ENCODE results near the gene ALDH3B1.

The ALDH3B1 gene

DNA sequence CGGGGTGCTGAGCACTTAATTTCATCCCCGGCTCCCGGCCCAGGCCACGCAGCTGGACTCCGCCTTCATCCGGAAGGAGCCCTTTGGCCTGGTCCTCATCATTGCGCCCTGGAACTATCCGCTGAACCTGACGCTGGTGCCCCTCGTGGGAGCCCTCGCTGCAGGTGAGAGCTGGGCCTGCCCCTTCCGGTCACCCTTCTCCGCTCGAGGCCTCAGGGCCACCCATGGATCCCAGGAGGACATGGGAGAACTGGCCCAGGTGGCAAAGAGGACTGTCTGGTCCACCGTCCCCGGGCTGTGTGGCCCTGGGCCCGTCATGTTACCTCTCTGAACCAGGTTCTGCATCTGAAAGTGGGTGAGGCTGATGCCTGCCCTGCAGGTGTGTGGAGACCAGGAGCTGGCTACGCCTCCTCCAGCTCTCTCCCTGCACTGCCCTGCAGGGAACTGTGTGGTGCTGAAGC is 8.6 kb downstream of the ALDH3B1 start:
- ChIA-PET CTCF (no interaction called here), POLR2A (interaction anchor here (0.7 to 1.5 kb wide), 3 partner anchors 8 to 11 kb away, joined by 3 to 6 read pairs (median 3); no protein-coding TSS in a partner anchor)
- DNase-seq (ENCODE audit: extremely low spot score): no peak
- TF ChIP-seq LEF1 (IDR thresholded peaks at IDR 0.05; ENCODE audit: borderline replicate concordance): no peak
- no peak for TF ChIP-seq ZNF384 (IDR thresholded peaks at IDR 0.05)
- TF ChIP-seq FOXM1 (IDR thresholded peaks at IDR 0.05; ENCODE audit: borderline replicate concordance): no peak
- TF ChIP-seq FOXA1 (IDR thresholded peaks at IDR 0.05): no peak
- TF ChIP-seq FOXK2 (IDR thresholded peaks at IDR 0.05): no peak
- no peak for TF ChIP-seq NFRKB (IDR thresholded peaks at IDR 0.05)
- TF ChIP-seq L3MBTL2 (conservative IDR thresholded peaks at IDR 0.05): no peak
- TF ChIP-seq ELF4 (IDR thresholded peaks at IDR 0.05): no peak
- TF ChIP-seq SUZ12 (IDR thresholded peaks at IDR 0.05): no peak
- no peak for TF ChIP-seq TARDBP (IDR thresholded peaks at IDR 0.05)
- TF ChIP-seq ARNT (IDR thresholded peaks at IDR 0.05): no peak
- TF ChIP-seq, protein P1, sequence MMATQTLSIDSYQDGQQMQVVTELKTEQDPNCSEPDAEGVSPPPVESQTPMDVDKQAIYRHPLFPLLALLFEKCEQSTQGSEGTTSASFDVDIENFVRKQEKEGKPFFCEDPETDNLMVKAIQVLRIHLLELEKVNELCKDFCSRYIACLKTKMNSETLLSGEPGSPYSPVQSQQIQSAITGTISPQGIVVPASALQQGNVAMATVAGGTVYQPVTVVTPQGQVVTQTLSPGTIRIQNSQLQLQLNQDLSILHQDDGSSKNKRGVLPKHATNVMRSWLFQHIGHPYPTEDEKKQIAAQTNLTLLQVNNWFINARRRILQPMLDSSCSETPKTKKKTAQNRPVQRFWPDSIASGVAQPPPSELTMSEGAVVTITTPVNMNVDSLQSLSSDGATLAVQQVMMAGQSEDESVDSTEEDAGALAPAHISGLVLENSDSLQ (IDR thresholded peaks at IDR 0.05): no peak
- TF ChIP-seq HDGF (IDR thresholded peaks at IDR 0.05; ENCODE audit: borderline replicate concordance): no peak
- TF ChIP-seq SP1 (IDR thresholded peaks at IDR 0.05): no peak
- TF ChIP-seq BHLHE40 (IDR thresholded peaks at IDR 0.05; ENCODE audit: borderline replicate concordance): no peak

DNA sequence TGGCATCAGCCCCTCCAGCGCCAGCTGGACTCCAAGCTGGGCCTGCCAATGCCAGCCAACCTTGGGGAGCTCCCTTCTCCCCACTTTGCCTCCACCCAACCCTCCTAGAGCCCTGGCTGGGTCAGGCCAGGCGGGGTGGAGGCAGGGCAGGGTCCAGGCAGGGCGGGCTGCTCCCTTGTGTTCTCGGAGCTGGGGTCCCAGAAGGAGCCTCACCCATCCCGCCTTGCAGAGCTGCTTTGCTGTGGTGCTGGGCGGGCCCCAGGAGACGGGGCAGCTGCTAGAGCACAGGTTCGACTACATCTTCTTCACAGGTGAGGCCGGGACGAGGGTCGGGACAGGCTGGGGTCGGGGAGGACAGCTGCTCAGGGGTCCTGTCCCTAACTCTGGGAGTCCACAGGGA is 9.4 kb downstream of the ALDH3B1 start:
- ChIA-PET POLR2A (interaction anchor here (0.7 to 1.5 kb wide), 3 partner anchors 9 to 10 kb away, joined by 3 to 6 read pairs (median 3); no protein-coding TSS in a partner anchor), CTCF (interaction anchor here (0.7 kb wide), 1 partner anchor 8 kb away, joined by 3 read pairs; no protein-coding TSS in a partner anchor)
- TF ChIP-seq ARNT (IDR thresholded peaks at IDR 0.05) (no peak), FOXA1 (IDR thresholded peaks at IDR 0.05) (no peak), HDGF (IDR thresholded peaks at IDR 0.05; ENCODE audit: borderline replicate concordance) (no peak), CTBP1 (IDR thresholded peaks at IDR 0.05; ENCODE audit: borderline replicate concordance) (no peak), TARDBP (IDR thresholded peaks at IDR 0.05) (no peak)
- TF ChIP-seq, protein P1 (IDR thresholded peaks at IDR 0.05): no peak
- DNase-seq (ENCODE audit: extremely low spot score): no peak

- DNase-seq (ENCODE audit: extremely low spot score): no peak
- CTCF ChIA-PET: interaction anchor here (0.6 kb wide), 1 partner anchor 19 kb away, joined by 3 read pairs; no protein-coding TSS in a partner anchor
- TF ChIP-seq TARDBP (IDR thresholded peaks at IDR 0.05) (no peak), ELF4 (IDR thresholded peaks at IDR 0.05) (no peak), SUZ12 (IDR thresholded peaks at IDR 0.05) (no peak), FOXM1 (IDR thresholded peaks at IDR 0.05; ENCODE audit: borderline replicate concordance) (no peak), LEF1 (IDR thresholded peaks at IDR 0.05; ENCODE audit: borderline replicate concordance) (no peak), ZNF384 (IDR thresholded peaks at IDR 0.05) (no peak), CTBP1 (IDR thresholded peaks at IDR 0.05; ENCODE audit: borderline replicate concordance) (no peak), BHLHE40 (IDR thresholded peaks at IDR 0.05; ENCODE audit: borderline replicate concordance) (no peak), NFRKB (IDR thresholded peaks at IDR 0.05) (no peak), FOXA1 (IDR thresholded peaks at IDR 0.05) (no peak), ARNT (IDR thresholded peaks at IDR 0.05) (no peak)
- TF ChIP-seq, protein P1 (IDR thresholded peaks at IDR 0.05): no peak
- POLR2A ChIA-PET: no interaction called here
Measured at GRCh38 chr11:68020575-68020974, 10.4 kb downstream of the ALDH3B1 start.

- ChIA-PET POLR2A (no interaction called here), CTCF (no interaction called here)
- DNase-seq (ENCODE audit: extremely low spot score): no peak
- TF ChIP-seq, protein P1 (IDR thresholded peaks at IDR 0.05): no peak
- TF ChIP-seq SUZ12 (IDR thresholded peaks at IDR 0.05) (no peak), L3MBTL2 (conservative IDR thresholded peaks at IDR 0.05) (no peak), BHLHE40 (IDR thresholded peaks at IDR 0.05; ENCODE audit: borderline replicate concordance) (no peak), SP1 (IDR thresholded peaks at IDR 0.05) (no peak), ZNF384 (IDR thresholded peaks at IDR 0.05) (no peak), FOXM1 (IDR thresholded peaks at IDR 0.05; ENCODE audit: borderline replicate concordance) (no peak), ARNT (IDR thresholded peaks at IDR 0.05) (no peak), NFRKB (IDR thresholded peaks at IDR 0.05) (no peak), CTBP1 (IDR thresholded peaks at IDR 0.05; ENCODE audit: borderline replicate concordance) (no peak), ELF4 (IDR thresholded peaks at IDR 0.05) (no peak), LEF1 (IDR thresholded peaks at IDR 0.05; ENCODE audit: borderline replicate concordance) (no peak), HDGF (IDR thresholded peaks at IDR 0.05; ENCODE audit: borderline replicate concordance) (no peak), TARDBP (IDR thresholded peaks at IDR 0.05) (no peak), FOXA1 (IDR thresholded peaks at IDR 0.05) (no peak), FOXK2 (IDR thresholded peaks at IDR 0.05) (no peak)
Measured at GRCh38 chr11:68021167-68021787, 11.2 kb downstream of the ALDH3B1 start.

DNA sequence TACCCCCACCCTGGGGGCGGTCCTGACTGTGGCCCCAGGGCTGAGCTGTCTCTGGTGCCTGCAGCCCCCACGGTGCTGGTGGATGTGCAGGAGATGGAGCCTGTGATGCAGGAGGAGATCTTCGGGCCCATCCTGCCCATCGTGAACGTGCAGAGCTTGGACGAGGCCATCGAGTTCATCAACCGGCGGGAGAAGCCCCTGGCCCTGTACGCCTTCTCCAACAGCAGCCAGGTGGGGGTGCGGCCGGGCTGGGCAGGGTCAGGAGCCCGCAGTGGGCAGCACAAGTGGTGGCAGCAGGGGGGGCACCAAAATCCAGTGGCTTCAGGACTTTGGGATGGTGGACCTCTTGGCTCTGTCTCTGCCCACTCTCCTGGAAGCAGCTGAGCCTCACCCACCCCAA is 12.4 kb downstream of the ALDH3B1 start:
- ChIA-PET POLR2A (no interaction called here), CTCF (no interaction called here)
- no peak for DNase-seq (ENCODE audit: extremely low spot score)
- TF ChIP-seq NFRKB (IDR thresholded peaks at IDR 0.05): no peak
- no peak for TF ChIP-seq BHLHE40 (IDR thresholded peaks at IDR 0.05; ENCODE audit: borderline replicate concordance)
- no peak for TF ChIP-seq FOXM1 (IDR thresholded peaks at IDR 0.05; ENCODE audit: borderline replicate concordance)
- TF ChIP-seq ZNF384 (IDR thresholded peaks at IDR 0.05): no peak
- no peak for TF ChIP-seq LEF1 (IDR thresholded peaks at IDR 0.05; ENCODE audit: borderline replicate concordance)
- no peak for TF ChIP-seq SUZ12 (IDR thresholded peaks at IDR 0.05)
- TF ChIP-seq TARDBP (IDR thresholded peaks at IDR 0.05): no peak
- no peak for TF ChIP-seq ARNT (IDR thresholded peaks at IDR 0.05)
- no peak for TF ChIP-seq HDGF (IDR thresholded peaks at IDR 0.05; ENCODE audit: borderline replicate concordance)
- TF ChIP-seq, protein P1 (IDR thresholded peaks at IDR 0.05): no peak
- TF ChIP-seq CTBP1 (IDR thresholded peaks at IDR 0.05; ENCODE audit: borderline replicate concordance): no peak
- no peak for TF ChIP-seq FOXA1 (IDR thresholded peaks at IDR 0.05)
- no peak for TF ChIP-seq ELF4 (IDR thresholded peaks at IDR 0.05)
- TF ChIP-seq FOXK2 (IDR thresholded peaks at IDR 0.05): no peak
- TF ChIP-seq SP1 (IDR thresholded peaks at IDR 0.05): no peak
- no peak for TF ChIP-seq L3MBTL2 (conservative IDR thresholded peaks at IDR 0.05)

Measured in HEK293T (cell line).